MCF 10A (cell line): ENCODE measurements around the gene OR6B2. TPM values are rescaled to one million over a fixed set of nuclear protein-coding genes. Genes with fewer than 3 reads are reported as not detected.

Source experiments
- Bru-seq: library from RNA; stranded (reverse); fragments of 400-500 nt; gene quantifications from one replicate; lab custom pipeline; 2021; lab: Mats Ljungman, UMichigan
- BruChase-seq, 2 experiments: library from RNA; stranded (reverse); fragments of 400-500 nt; gene quantifications; one replicate each; lab custom pipeline; 2021; lab: Mats Ljungman, UMichigan
- BruUV-seq: library from RNA; stranded (reverse); fragments of 400-500 nt; replicated peaks from 2 replicates; lab custom pipeline; 2021; lab: Mats Ljungman, UMichigan
- CTCF ChIA-PET: fragments of 300-600 bp; sonication (Branson Sonifier 250); formaldehyde crosslinking; extraction: SDS; loops from one replicate; lab custom pipeline; 2021; ENCODE audit warnings: antibody characterized with exemption, inconsistent platforms; lab: Yijun Ruan, JAX
- POLR2A ChIA-PET: fragments of 300-600, 350-650 bp; sonication (Branson Sonifier 250); formaldehyde crosslinking; extraction: SDS; loops from one replicate; lab custom pipeline; 2020; ENCODE audit warnings: antibody characterized with exemption, inconsistent platforms; lab: Yijun Ruan, JAX
- DNase-seq: peaks from one replicate; pipeline ENCODE4 v3.0.0-alpha.2; 2018; ENCODE audit not compliant: unreplicated experiment
- H3K27ac Mint-ChIP-seq: one replicate; pipeline ENCODE4 v1.8.0; 2022; ENCODE audit warnings: mild to moderate bottlenecking, low read depth, mixed read lengths; ENCODE audit not compliant: unreplicated experiment
- H3K27me3 Mint-ChIP-seq: one replicate; pipeline ENCODE4 v1.8.0; 2022; ENCODE audit warnings: mixed read lengths; ENCODE audit not compliant: insufficient read depth, unreplicated experiment
- H3K36me3 Mint-ChIP-seq: one replicate; pipeline ENCODE4 v1.8.0; 2022; ENCODE audit warnings: mild to moderate bottlenecking, moderate library complexity, mixed read lengths; ENCODE audit not compliant: insufficient read depth, unreplicated experiment
- H3K4me1 Mint-ChIP-seq: one replicate; pipeline ENCODE4 v1.8.0; 2022; ENCODE audit warnings: mixed read lengths; ENCODE audit not compliant: insufficient read depth, unreplicated experiment
- H3K4me3 Mint-ChIP-seq: one replicate; pipeline ENCODE4 v1.8.0; 2022; ENCODE audit warnings: mild to moderate bottlenecking, moderate library complexity, mixed read lengths; ENCODE audit not compliant: unreplicated experiment
- H3K9me3 Mint-ChIP-seq: one replicate; pipeline ENCODE4 v1.8.0; 2022; ENCODE audit warnings: mixed read lengths; ENCODE audit not compliant: unreplicated experiment
- intact Hi-C: fragments of 100-400 bp; cut with micrococcal nuclease; formaldehyde crosslinking; loops from 2 replicates; pipeline ENCODE4 v1.14.1; 2022
- long read RNA-seq: library from polyadenylated mRNA; stranded (forward); transcript quantifications from one replicate; pipeline ENCODE4 v2.0.0, GENCODE V29; 2022
- total RNA-seq: library from RNA; stranded (reverse); gene quantifications from 2 replicates; pipeline ENCODE4 v1.2.3, GENCODE V29; 2022
- TF ChIP-seq, protein P1 (sequence below): fragments of 200-600 bp; IDR thresholded peaks from one replicate; pipeline ENCODE4 v1.8.0; 2022; ENCODE audit warnings: antibody characterized with exemption, mild to moderate bottlenecking; ENCODE audit not compliant: unreplicated experiment

Gene OR6B2
- total RNA-seq = not detected in 2 replicates
- Bru-seq, nascent RNA = not detected
- BruChase-seq, experiment 1, labeled RNA remaining after a 6-hour chase = not detected
- not detected for BruChase-seq, experiment 2, labeled RNA remaining after a 2-hour chase
- long read RNA-seq = 0 reads

DNA sequence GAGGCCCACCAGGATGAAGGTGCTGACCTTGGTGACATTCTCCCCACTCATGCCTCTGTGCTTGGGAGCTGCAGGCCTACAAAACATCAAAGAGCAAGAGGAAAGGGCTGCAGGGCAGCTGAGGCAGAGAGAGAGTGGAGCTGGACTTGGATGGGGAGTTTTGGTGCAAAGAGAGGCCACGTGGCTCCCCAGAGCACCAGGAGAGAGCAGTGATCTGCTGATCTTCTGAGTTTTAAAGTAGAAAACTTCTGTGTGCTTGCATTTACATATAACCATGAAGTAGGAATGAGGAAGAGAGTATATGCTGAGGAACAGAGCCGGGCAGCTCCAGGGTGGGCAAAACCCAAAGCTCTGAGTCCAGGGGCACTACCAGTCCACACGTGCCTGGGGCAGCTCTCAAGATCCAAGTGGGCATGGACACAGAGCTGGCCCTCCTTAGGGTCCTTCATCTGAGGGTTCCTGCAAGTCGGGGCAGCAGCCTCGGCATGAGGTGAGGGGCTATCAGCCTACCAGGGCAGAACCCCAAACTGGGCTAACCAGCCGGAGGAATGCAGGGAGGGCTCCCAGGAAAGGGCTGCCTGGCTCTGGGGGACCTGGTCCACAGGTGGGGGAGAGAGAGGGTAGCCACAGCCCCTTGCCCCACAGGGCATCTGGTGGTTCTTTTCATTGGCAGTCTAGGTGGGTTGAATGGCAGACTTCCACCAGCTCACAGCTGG, at the start of gene OR6B2:
Gene OR6B2 (minus strand): TSS at position 51 of the 716 bp plus-strand sequence. CDS start 0 bp downstream, at position 51.
- no TSS peak for BruUV-seq
- no peaks in the 10 kb centered on the region for H3K9me3 Mint-ChIP-seq

DNA sequence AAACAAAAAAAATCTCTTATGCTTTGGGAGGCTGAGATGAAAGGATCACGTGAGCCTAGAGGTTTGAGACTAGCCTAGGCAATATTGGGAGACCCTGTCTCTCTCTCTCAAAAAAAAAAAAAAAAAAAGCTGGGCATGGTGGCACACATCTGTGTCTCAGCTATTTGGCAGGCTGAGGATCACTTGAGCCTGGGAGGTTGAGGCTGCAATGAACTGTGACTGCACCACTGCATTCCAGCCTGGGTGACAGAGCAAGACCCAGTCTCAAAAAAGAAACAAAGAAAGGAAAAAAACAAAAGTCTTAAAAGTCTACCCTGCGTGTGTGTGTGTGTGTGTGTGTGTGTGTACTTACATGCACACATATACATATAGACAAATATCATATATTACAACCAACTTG, 48.4 kb upstream of the OR6B2 start:
- Mint-ChIP-seq H3K9me3 (peaks cover 16% of the 10 kb centered on the region), H3K27me3 (peaks cover 27% of the 10 kb centered on the region), H3K36me3 (peaks cover 6% of the 10 kb centered on the region), H3K4me1 (no peaks in the 10 kb centered on the region), H3K4me3 (no peak overlapping the region), H3K27ac (no peak overlapping the region)
- CTCF ChIA-PET = no interaction called here
- BruUV-seq = no TSS peak
- POLR2A ChIA-PET = interaction anchor here (0.9 kb wide), 1 partner anchor 10 kb away, joined by 4 read pairs; no protein-coding TSS in a partner anchor
- TF ChIP-seq, protein P1, sequence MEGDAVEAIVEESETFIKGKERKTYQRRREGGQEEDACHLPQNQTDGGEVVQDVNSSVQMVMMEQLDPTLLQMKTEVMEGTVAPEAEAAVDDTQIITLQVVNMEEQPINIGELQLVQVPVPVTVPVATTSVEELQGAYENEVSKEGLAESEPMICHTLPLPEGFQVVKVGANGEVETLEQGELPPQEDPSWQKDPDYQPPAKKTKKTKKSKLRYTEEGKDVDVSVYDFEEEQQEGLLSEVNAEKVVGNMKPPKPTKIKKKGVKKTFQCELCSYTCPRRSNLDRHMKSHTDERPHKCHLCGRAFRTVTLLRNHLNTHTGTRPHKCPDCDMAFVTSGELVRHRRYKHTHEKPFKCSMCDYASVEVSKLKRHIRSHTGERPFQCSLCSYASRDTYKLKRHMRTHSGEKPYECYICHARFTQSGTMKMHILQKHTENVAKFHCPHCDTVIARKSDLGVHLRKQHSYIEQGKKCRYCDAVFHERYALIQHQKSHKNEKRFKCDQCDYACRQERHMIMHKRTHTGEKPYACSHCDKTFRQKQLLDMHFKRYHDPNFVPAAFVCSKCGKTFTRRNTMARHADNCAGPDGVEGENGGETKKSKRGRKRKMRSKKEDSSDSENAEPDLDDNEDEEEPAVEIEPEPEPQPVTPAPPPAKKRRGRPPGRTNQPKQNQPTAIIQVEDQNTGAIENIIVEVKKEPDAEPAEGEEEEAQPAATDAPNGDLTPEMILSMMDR = no peak
- DNase-seq = no peak
- intact Hi-C loops = no loop called here

More for the DNA sequence above, at the start of gene OR6B2:
- Mint-ChIP-seq H3K36me3 (no peaks in the 10 kb centered on the region), H3K4me3 (no peak within 1 kb of the TSS), H3K4me1 (no peaks in the 10 kb centered on the region), H3K27me3 (peaks cover 29% of the 10 kb centered on the region), H3K27ac (no peak within 1 kb of the TSS)
- no peak for DNase-seq
- CTCF ChIA-PET = no interaction called here
- TF ChIP-seq, protein P1 = no peak
- POLR2A ChIA-PET = interaction anchor here (1.4 kb wide), 1 partner anchor 9 kb away, joined by 3 read pairs; no protein-coding TSS in a partner anchor
- intact Hi-C loops = no loop called here

DNA sequence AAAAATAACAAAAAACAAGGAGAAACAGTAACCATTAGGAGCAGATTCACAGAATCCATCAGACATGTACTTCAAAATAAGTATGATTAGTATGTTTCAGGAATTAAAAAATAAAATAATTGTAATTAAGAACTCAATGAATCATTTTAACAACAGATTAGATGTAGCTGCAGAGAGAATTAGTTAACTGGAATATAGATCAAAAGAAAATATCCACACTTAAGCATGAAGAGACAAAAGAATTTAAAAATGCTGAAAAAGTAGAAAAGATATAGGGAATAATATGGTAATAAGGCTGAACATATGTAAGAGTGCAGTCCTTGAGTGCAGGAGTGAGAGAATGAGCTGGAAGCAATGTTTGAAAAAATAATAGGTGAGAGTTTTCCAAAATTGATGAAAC, 47.2 kb upstream of the OR6B2 start:
- Mint-ChIP-seq H3K36me3 (peaks cover 6% of the 10 kb centered on the region), H3K4me1 (no peaks in the 10 kb centered on the region), H3K4me3 (no peak overlapping the region), H3K9me3 (peaks cover 16% of the 10 kb centered on the region), H3K27ac (no peak overlapping the region), H3K27me3 (peaks cover 15% of the 10 kb centered on the region)
- DNase-seq = no peak
- TF ChIP-seq, protein P1 = no peak
- BruUV-seq = no TSS peak
- CTCF ChIA-PET = no interaction called here
- POLR2A ChIA-PET = no interaction called here
- intact Hi-C loops = no loop called here

DNA sequence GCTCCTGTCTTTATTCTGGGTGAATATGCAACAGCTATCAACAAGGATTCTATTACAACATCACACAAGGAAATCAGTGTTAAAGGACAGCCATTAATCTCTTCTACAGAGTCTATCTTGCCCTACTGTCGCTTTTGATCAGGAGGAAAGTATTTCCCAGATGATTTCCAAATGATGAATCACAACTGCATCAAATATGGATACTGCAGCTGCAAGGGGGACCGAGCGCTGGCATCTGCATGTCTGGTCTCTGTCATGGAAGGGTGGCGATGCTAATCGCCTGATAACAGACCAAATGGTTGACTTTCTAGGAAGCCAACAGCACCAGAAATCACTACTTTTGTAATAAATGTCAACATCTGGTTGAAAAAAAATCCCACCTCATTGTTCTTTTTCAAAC, 44.3 kb upstream of the OR6B2 start:
- peaks cover 16% of the 10 kb centered on the region for H3K9me3 Mint-ChIP-seq
- CTCF ChIA-PET = interaction anchor here (0.5 to 1.2 kb wide), 5 partner anchors 13 to 439 kb away, joined by 3 to 7 read pairs (median 4); no protein-coding TSS in a partner anchor
- H3K4me1 Mint-ChIP-seq = peaks cover 6% of the 10 kb centered on the region
- intact Hi-C loops = no loop called here
- H3K36me3 Mint-ChIP-seq = no peaks in the 10 kb centered on the region
- BruUV-seq = no TSS peak
- H3K27ac Mint-ChIP-seq = no peak overlapping the region
- peaks cover 5% of the 10 kb centered on the region for H3K27me3 Mint-ChIP-seq
- H3K4me3 Mint-ChIP-seq = no peak overlapping the region
- no peak for DNase-seq
- POLR2A ChIA-PET = no interaction called here
- TF ChIP-seq, protein P1 = no peak
